Measurements from ENCODE around the gene SHANK1.

SHANK1 gene

DNA sequence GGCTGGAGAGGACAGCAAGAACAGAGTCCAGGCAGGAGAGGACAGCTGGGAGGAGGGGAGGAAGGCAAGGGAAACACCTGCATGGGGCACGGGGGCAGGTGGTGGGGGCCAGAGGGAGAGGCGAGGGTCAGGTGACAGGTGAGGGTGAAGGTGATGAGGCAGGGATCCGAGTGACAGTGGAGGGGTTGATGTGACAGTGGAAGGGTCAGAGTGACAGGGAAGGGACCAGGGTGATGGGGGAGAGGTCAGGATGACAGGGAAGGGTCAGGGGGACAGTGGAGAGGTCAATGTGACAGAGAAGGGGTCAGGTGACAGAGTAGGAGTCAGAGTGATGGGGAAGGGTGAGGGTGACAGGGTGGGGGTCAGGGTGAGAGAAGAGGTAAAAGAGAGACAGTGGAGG, 41.3 kb downstream of the SHANK1 start:
- no peak for DNase-seq

DNA sequence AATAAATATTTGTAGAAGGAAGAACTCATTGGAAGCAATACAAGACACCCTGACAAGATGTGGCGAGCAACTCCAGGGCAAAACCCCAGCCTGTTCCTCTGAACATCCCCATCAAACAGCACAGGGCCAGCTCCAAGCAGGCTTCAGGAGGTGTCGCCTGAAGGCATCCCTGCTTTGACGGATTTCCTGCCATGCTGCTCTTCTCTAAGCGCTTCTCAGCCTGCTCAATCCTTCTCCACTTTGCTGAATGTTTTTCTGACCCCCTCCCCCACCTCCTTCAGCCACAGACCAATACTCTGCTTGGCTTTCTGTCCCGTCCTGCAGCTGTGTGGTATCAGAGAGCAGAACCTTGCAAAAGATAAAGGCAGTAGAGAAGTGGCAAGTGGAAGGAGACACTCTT, 42.0 kb downstream of the SHANK1 start:
- no peak for DNase-seq

DNA sequence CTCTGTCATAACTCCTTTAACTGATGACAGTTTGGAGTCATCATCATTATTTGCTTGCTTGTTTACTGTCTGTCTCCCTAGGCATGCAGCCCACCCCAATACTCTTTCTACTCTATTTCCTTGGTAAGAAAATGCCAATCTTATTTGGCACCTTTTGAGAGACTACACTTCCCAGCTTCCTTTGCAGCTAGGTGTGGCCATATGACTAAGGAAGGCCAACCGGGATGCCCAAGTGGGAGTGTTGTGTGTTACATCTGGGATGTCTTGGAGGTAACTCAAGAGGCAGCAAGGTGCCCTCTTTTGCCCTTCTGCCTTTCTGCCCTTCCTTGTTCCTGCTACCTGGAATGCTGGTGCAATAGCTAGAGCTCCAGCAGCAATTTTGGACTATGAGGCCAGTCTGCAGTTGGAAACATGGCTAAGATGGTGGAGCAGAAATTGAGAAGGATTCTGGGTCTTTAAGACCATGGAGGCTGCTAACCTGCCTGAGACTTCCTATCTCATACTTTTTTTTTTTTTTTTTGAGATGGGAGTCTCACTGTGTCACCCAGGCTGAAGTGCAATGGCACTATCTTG, 42.9 kb downstream of the SHANK1 start:
- DNase-seq, result no peak

DNA sequence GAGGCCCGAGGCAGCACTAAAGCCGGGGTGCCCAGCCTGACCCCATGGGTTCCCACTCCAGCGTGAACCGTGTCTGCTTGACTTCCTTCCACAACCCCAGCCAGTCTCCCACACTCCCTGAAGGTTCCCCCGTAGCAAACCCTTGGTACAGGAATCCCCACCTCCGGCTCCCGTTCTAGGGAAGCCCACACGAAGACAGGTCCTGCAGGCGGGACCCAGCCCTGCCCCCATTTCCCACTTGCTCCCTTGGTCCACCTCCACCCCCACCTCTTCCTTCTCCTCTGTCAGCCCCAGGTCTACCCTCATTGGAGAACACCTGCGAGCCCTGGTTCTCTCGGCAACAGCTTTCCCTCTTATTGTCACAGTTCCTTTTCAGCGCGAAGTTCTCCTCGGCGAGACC, 46.5 kb downstream of the SHANK1 start:
- DNase-seq, result no peak

DNA sequence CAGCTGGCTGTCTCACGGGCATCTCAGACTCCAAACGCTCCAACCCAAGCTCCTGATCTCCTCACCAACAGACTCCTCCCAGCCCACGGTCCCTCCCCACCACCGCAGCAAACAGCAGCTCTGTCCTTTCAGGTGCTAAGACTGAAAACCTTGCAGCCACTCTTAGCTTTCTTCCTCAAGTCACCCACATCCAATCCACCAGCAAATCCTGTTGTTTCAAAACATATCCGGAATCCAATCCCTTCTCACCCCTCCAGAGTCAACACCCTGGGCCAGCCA, 49.6 kb downstream of the SHANK1 start:
- no peak for DNase-seq

DNA sequence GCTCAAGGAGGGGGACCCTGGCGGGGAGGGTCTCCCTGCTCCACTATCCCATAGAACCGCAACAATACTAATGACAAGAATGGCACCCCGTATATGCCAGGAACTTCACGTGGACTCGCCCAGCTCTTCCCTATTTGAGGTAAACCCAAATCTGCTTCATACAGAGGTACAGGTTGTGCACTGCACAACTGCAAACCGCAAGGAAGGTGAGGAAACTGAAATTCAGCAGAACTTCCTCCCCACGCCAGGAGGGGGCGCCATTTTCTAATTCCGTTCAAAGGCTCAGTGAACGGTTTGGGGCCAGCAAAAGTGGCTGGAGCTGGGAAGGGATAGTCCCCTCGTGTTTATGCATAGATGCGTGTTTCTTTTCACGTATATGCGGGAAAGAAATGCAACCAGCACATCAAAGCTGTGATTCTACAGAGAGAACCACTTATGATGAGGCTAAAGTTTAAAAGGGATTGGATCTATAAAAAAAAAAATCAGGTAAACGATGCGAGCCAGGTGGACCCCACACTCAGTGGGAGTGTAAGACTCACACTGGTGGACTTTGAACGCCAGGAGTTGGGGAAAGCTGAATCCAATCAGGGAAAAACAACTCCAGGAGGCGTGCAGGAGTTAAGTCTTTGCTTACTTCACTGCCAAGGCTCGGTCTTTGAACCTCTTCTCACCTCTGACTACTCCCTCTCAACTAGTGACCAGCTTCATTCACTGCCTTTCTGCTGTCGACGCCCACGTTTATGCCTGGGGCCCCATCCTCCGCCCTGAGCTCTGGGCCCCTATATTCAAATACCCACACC, 50.1 kb downstream of the SHANK1 start:
- DNase-seq, result peak; percentile 40

DNA sequence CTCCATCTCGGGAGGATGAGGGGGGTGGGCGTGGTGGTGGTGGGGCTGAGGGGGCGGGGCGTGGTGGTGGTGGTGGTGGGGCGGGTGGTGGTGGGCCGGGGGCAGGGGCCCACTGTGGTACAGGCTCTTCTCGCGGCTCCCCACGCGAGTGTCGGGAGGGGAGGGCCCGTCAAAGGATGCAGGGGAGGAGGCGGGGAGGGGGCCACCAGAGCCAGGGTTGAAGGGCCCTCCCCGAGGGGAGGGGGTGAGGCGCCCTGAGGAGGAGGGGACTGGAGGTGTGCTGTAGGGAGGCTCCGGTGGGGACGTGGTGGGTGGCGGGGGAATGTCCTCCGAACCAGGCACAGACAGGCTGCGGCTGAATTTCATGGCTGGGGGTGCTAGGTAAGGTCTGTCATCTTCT, 50.7 kb downstream of the SHANK1 start:
- DNase-seq, result no peak

DNA sequence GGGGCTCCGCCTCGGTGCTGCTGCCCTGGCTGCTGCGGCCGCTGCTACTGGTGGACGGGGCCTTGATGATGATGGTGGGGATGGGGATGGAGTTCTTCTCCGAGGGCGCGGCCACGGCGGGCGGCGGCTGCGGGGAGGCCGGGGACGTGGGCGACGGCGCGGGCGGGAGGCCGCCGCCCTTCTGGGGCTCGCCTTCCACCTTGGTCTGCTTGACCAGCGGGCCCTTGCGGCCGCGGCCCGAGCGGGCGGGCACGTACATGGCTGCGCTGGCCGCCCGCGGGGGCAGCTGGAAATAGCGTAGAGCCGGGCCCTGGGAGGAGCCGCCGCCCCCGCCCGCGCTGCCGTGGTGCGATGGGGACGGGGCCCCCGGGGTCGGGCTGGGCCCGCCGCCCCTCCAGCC, 51.2 kb downstream of the SHANK1 start:
- no peak for DNase-seq

DNA sequence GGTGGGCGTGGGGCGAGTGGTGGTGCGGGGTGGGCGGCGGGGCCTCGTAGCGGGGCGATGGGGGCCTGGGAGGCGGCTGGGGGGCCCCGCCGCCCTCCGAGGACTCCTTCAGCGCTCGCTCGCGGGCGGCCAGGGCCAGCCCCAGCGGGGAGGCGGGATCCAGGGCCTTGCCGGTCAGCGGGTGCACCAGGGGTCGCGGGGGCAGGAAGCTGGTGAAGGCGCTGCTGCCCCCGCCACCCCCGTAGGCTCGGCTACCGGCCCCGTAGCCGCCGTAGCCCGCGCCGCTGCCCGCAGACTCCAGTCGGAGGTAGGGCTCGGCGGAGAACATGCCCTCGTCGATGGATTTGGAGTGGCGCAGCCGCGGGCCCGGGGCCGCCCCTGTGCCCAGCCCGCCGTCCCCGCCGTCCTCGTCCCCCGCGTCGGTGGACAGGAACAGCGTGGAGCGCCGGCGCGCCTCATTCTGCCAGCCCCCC, 51.8 kb downstream of the SHANK1 start:
- no peak for DNase-seq

DNA sequence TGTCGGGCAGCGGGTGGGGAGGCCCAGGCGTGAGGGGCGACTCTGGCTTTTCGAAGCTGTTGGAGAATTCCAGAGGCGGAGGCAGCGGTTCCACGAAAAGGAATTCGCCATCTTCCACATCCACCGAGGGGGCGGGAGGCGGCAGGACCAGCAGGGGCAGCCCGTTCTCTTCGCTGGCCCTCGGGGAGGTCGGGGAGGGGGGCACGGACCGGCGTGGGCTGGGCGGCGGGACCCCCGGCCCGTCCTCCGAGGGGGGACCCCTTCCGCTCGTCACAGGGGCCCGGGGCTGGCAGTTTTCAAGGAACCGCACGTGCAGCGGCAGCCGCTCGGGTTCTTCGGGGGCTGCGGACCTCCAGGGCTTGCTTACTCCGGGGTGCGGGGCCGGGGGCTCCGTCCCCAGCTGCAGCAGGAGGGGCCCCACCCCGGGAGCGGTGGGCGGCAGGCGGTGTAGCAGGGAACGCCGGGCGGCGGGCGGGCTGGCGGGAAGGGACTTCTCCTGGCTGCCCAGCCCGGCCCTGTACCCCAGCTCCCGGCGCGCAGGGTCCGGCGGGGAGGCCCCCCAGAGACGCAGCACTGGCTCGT, 52.3 kb downstream of the SHANK1 start:
- DNase-seq, result no peak

DNA sequence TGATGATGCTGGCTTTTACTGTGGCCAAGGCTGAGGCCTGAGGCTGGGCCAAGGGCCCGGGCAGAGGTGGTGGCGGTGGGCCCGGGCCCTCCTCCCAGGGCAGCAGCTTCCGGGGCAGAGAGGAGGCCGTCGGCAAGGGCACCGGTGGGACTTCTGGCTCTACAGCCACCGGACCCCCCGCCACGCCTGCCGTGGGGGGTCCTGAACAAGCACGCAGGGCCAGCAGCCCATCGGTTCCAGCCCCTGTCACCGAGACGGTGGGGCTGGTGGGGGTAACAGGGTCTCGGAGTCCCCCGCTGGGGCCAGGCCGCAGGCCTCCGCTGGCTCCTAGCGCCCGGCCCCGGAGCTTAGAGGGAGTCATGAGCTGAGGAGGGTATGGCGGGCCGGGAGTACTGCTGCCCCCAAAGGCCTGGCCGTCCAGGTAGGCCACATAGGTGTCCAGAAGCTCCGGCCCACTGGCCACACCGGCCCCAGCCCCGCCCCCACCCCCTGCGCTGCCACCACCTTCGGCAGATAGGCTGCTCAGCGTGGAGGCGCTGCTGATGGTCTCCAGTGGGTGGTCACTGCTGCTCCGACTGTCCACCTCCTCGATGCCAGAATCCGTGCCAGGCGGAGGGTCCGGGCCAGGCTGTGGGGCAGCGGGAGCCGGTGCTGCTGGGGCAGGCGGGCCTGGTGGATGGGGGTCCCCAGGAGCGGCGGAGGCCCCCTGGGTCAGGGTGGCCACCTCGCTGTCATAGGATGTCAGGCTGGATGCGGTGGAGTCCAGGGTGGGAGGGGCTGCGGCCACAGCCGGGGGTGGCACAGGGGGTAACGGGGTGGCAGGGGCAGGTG, 53.0 kb downstream of the SHANK1 start:
- DNase-seq, result no peak

DNA sequence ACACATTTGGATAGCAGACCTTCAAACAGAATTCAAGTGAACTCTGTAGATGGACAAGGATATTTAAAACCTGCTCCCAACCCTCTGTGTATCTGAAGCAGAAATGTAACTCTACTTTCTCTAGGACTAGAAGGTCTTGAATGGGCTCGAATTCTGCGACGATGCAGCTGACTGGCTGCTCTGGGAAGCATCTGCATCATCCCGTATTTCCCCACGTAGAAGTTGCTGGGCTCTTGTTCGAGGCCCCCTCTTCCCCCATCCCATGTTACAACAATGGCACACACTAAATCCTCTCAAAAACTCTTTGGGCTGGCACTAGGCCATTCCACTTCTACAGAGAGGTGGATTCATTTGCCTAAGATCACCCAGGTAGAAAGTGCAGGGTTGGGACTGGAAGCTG, 55.4 kb downstream of the SHANK1 start:
- no peak for DNase-seq

DNA sequence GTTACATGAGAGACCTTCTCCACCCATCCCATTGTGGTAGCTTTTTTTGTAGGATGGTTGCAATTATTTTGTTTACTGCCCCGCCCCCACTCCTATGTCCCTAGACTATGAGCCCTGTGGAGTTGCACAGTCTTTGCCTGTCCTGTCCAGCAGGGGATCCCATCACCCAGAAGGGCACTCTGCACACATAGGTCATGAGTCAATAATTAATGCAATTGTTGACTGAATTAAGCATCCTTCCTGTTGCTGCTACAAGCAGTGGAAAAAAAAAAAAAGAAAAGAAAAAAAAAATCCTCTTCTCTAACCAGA, 56.2 kb downstream of the SHANK1 start:
- DNase-seq, result no peak

DNA sequence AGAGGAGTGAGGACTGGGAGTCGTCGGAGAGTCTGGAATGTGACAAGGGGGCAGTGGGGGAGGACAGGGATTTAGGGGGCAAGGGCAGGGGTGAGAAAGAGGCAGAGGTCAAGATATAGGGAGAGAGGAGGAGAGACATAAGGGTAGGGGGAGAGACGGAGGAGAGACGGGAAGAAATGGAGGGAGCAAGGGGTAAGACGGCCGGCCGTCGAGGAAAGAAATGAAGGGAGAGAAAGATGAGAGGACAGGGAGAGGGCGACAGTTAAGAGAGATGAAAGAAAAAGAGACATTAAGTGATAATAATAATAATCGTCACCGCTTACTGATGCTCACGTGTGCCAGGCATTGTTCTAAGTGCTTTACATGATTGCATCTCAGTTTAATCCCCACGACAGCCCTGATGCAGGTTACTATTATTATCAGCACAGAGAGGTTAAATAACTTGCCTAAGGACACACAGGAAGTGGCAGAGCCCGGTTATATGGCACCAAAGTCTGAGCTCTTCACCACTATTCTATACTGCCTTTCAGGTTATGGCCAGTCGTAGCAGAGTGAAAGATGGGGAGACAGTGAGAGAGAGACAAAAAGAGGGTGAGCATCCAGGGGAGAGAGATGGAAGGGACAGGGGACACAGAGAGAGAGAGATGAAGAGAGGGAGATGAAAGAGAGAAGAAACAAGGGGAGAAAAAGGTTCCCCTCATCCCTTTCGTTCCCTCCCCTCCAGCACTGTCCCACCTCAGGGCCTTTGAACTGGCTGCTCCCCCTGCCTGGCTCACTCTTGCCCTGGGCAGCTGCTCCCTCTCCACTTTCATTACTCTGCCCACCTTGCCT, 56.7 kb downstream of the SHANK1 start:
- no peak for DNase-seq

DNA sequence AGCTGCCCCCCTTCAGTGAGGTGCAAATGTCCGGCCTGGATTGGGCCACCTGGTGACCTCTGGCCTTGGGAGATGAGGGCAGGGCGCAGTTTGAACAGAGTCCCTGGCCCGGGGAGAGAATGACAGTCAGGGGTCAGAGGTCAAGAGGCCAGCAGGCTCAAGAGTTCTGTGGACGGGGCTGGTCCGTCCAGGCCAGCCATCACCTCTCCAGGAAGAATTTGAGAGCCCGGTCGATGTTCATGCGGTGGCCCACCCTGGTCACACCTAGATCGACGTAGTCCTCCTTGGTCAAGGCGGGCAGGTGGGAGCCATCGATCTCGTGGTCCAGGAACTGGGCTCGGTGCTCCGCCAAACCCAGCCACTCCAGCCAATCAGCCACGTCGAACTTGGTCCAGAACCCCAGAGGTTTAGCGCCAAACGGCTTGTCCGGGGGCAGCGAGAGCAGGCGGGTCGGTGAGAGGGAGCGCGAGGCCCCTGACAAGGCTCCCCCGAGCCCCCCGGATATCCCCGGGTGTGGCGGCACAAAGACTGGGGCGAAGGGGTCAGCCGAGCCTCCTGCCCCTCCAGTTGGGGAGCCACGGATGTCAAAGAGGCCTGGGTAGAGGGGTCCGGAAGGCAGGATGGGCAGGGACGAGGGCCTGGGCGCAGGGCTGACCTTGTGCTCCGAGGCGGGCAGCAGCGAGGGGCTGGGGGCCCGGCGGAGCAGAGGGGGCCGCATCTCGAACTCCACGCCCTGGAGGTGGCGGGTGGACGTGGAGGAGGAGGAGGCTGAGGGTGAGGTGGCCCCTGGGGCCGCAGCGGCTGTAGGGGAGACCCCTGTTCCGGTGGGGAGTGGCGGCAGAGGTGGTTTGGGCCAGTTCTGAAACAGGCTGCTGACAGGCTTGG, 57.6 kb downstream of the SHANK1 start:
- DNase-seq, result no peak

DNA sequence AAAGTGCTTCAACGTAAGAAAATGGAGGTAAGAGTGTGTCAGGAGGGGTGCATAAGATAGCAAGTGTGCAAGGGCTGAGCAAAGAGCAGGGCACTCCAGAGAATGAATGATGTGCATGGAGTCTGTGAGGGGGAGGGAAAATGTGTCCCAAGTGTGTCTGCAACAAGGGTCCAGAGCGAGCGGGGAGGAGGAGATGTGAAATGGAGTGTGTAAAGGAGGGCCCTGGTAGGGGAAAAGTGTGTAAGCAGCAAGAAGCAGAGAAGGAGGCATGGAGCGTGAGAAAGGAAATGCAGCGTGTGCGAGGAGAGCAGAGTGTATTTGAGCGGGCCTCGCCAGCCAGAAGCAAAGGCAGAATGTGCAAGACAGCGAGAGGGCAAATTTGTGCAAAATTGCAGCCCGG, 58.6 kb downstream of the SHANK1 start:
- DNase-seq, result no peak

DNA sequence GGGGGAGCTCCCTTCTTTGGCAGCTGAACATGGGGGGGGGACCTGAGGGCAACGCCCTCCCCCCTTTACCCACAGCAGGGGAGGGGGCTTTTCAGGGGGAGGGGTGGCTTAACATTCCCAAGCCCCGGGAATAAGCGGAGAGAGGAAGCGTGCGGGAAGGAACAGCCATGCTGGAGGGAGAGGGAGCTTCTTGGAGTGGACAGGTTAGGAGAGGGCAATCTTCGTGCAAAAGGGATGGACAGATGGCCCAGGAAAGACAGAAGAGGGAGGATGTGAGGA, 59.6 kb downstream of the SHANK1 start:
- DNase-seq, result no peak

DNA sequence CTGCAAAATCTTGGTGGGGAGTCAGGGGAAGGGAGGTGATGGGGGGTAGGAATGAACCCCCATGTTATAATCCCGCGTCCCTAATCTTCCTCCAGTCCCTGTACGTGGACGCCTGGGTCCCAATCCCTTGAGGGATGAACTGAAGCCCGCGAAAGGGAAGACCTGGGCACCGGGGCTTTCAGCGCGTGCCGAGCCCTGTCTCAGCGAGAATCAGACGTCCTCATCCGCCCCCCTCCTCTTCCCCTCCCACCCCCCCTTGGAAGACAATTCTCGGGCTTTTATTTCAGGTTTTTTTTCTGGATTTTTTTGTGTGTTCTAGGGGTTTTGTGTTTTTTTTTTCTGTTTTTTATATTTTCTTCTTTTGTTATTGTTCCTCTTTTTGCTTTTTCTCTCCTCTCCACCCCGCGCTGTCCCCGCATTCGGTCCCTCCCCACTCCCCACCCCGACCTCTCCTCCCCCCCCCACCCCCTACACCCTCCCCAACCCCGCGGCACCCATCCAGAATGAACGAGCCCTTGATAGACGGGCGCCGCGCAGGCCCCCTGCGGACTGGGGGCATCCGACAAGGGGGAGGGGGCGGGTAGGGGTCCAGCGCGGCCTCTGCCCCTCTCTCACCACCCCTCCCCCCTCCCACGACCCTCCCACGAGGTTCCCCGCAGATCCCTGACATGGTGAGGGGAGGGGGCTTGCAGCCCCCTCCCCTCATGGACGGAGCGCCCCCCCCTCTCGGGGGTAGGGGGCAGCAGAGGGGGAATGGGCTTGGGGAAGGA, 60.1 kb downstream of the SHANK1 start:
- DNase-seq, result no peak

DNA sequence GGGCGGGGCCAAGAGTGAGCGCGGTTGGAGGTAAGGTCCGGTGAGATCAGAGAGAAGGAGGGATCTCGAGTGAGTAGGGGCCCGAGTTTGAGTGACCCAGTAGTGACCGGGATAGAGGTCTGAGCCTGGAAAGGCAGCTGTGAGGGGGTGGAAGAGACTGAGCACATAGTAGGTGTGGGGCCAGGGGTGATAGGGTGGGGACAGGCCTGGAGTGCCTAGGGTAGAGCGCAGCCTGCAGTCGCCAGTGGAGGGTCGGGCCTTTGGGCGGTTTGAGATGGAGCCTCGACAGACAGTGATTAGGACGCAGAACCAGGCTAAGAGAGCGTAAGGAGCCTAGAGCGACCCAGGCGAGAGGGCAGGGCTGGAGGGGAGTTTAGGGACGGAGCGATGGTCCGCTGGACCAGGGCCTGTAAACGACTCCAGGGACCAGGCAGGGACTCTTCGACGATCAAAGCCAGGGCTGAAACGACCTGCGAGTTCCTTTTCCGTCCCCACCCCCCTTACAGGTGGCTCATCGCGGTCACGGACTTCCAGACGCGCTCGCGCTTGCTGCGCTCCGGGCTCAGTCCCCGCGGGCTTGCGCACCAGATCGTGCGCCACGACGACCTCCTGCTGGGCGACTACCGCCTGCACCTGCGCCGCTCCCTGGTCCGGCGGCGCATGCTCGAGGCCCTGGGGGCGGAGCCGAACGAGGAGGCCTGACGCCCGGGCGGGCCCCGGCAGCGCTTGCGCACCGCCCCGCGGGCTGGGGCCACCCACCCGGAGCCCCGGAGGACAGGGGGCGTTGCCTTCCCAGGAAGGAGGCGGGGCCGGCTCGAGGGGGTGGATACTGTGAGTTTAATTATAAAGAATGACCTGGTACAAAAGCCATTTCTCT, 60.9 kb downstream of the SHANK1 start:
- DNase-seq, result peak; percentile 68

DNA sequence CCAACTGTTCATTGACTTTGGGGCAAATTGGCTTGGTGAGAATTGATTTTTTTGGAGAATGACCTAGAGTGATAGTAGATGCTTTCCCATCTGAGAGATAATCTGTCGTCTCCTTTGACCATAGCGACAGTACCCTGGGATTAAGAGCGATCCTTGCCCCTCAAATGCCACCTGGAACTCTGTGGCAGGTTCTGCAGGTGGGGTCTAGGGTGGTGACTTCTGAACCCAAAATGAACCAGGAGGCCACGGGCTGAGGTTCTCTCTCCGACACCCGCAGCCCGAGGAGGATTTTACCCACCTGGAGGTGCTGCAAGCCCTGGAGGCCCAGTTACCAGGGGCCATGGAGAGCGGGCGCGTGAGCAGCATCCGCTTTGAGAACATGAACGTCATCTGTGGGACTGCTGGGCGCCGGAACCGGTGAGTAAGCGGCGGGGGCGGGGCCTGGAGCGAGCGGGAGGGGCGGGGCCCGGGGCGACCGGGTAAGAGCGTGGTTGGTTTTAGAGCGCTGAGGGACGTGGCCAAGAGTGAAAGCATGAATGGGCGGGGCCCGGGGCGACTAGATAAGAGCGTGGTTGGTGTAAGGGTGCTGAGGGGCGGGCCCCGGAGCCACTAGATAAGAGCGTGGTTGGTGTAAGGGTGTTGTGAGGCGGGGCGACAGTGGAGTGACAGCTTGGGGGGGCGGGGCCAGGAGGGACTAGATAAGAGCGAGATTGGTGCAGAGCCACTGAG, 61.7 kb downstream of the SHANK1 start:
- peak; percentile 87 for DNase-seq
